Measurements from ENCODE around the gene CEL.
"Not testable (repeated sequence)": the region's sequence is repeated elsewhere in the genome, so short reads cannot be mapped to it uniquely, and the experiment has no call there.

The CEL gene

GRCh38 chr9:133037775-133038515 is 23.8 kb upstream of the CEL start:
- H3K4me3 Mint-ChIP-seq, result no peak overlapping the region
- H3K27me3 Mint-ChIP-seq, result no peaks in the 10 kb centered on the region
- H3K27ac Mint-ChIP-seq (ENCODE audit: low read depth), result no peak overlapping the region
- peaks cover 40% of the 10 kb centered on the region for H3K4me1 Mint-ChIP-seq
- DNase-seq (ENCODE audit: low spot score in 2 of 2), result no peak
- no peaks in the 10 kb centered on the region for H3K9me3 Mint-ChIP-seq
- ATAC-seq (replicated peaks; ENCODE audit: extremely low read depth, poor library complexity, severe bottlenecking), result no peak
- H3K36me3 Mint-ChIP-seq (ENCODE audit: insufficient read depth), result peaks cover 19% of the 10 kb centered on the region

GRCh38 chr9:133040892-133041479 is 20.8 kb upstream of the CEL start:
- not testable (repeated sequence) for H3K9me3 Mint-ChIP-seq; H3K4me3 Mint-ChIP-seq; ATAC-seq (replicated peaks; ENCODE audit: extremely low read depth, poor library complexity, severe bottlenecking); H3K27ac Mint-ChIP-seq (ENCODE audit: low read depth); DNase-seq (ENCODE audit: low spot score in 2 of 2); H3K27me3 Mint-ChIP-seq
- H3K36me3 Mint-ChIP-seq (ENCODE audit: insufficient read depth), result peaks cover 36% of the 10 kb centered on the region
- H3K4me1 Mint-ChIP-seq, result peaks cover 31% of the 10 kb centered on the region

- H3K36me3 Mint-ChIP-seq (ENCODE audit: insufficient read depth), result peaks cover 37% of the 10 kb centered on the region
- H3K4me1 Mint-ChIP-seq, result peaks cover 26% of the 10 kb centered on the region
- no peak overlapping the region for H3K27ac Mint-ChIP-seq (ENCODE audit: low read depth)
- H3K27me3 Mint-ChIP-seq, result no peaks in the 10 kb centered on the region
- H3K9me3 Mint-ChIP-seq, result no peaks in the 10 kb centered on the region
- ATAC-seq (replicated peaks; ENCODE audit: extremely low read depth, poor library complexity, severe bottlenecking) (no peak), DNase-seq (ENCODE audit: low spot score in 2 of 2) (no peak)
- no peak overlapping the region for H3K4me3 Mint-ChIP-seq
These were observed 19.8 kb upstream of the CEL start for GRCh38 chr9:133041958-133042357.

- DNase-seq (ENCODE audit: low spot score in 2 of 2), result no peak
- Mint-ChIP-seq H3K36me3 (ENCODE audit: insufficient read depth) (peaks cover 37% of the 10 kb centered on the region), H3K27me3 (no peaks in the 10 kb centered on the region), H3K9me3 (no peaks in the 10 kb centered on the region), H3K4me1 (peaks cover 21% of the 10 kb centered on the region), H3K4me3 (no peak overlapping the region), H3K27ac (ENCODE audit: low read depth) (no peak overlapping the region)
- ATAC-seq (replicated peaks; ENCODE audit: extremely low read depth, poor library complexity, severe bottlenecking), result no peak
These were observed 19.1 kb upstream of the CEL start for GRCh38 chr9:133042676-133043075.

- Mint-ChIP-seq H3K9me3 (no peaks in the 10 kb centered on the region), H3K27ac (ENCODE audit: low read depth) (no peak overlapping the region), H3K27me3 (no peaks in the 10 kb centered on the region), H3K36me3 (ENCODE audit: insufficient read depth) (peaks cover 37% of the 10 kb centered on the region), H3K4me3 (no peak overlapping the region), H3K4me1 (peaks cover 15% of the 10 kb centered on the region)
- DNase-seq (ENCODE audit: low spot score in 2 of 2), result no peak
- ATAC-seq (replicated peaks; ENCODE audit: extremely low read depth, poor library complexity, severe bottlenecking), result no peak
These were observed 18.2 kb upstream of the CEL start for GRCh38 chr9:133043449-133044035.

GRCh38 chr9:133044125-133044524 is 17.7 kb upstream of the CEL start:
- ATAC-seq (replicated peaks; ENCODE audit: extremely low read depth, poor library complexity, severe bottlenecking), result no peak
- DNase-seq (ENCODE audit: low spot score in 2 of 2), result no peak
- Mint-ChIP-seq H3K27me3 (no peaks in the 10 kb centered on the region), H3K9me3 (no peaks in the 10 kb centered on the region), H3K27ac (ENCODE audit: low read depth) (no peak overlapping the region), H3K36me3 (ENCODE audit: insufficient read depth) (peaks cover 35% of the 10 kb centered on the region), H3K4me3 (no peak overlapping the region), H3K4me1 (peaks cover 15% of the 10 kb centered on the region)

- no peak overlapping the region for H3K27ac Mint-ChIP-seq (ENCODE audit: low read depth)
- H3K4me3 Mint-ChIP-seq, result no peak overlapping the region
- H3K4me1 Mint-ChIP-seq, result peaks cover 14% of the 10 kb centered on the region
- no peak for ATAC-seq (replicated peaks; ENCODE audit: extremely low read depth, poor library complexity, severe bottlenecking)
- DNase-seq (ENCODE audit: low spot score in 2 of 2), result no peak
- no peaks in the 10 kb centered on the region for H3K27me3 Mint-ChIP-seq
- H3K36me3 Mint-ChIP-seq (ENCODE audit: insufficient read depth), result peaks cover 35% of the 10 kb centered on the region
- no peaks in the 10 kb centered on the region for H3K9me3 Mint-ChIP-seq
These were observed 17.1 kb upstream of the CEL start for GRCh38 chr9:133044661-133045060.

- Mint-ChIP-seq H3K4me3 (no peak overlapping the region), H3K27ac (ENCODE audit: low read depth) (no peak overlapping the region), H3K36me3 (ENCODE audit: insufficient read depth) (peaks cover 32% of the 10 kb centered on the region), H3K4me1 (peaks cover 9% of the 10 kb centered on the region), H3K9me3 (no peaks in the 10 kb centered on the region), H3K27me3 (no peaks in the 10 kb centered on the region)
- ATAC-seq (replicated peaks; ENCODE audit: extremely low read depth, poor library complexity, severe bottlenecking) (no peak), DNase-seq (ENCODE audit: low spot score in 2 of 2) (no peak)
These were observed 16.6 kb upstream of the CEL start for GRCh38 chr9:133045132-133045531.

- no peaks in the 10 kb centered on the region for H3K9me3 Mint-ChIP-seq
- H3K4me1 Mint-ChIP-seq, result peaks cover 4% of the 10 kb centered on the region
- H3K27ac Mint-ChIP-seq (ENCODE audit: low read depth), result no peak overlapping the region
- no peak overlapping the region for H3K4me3 Mint-ChIP-seq
- ATAC-seq (replicated peaks; ENCODE audit: extremely low read depth, poor library complexity, severe bottlenecking), result no peak
- DNase-seq (ENCODE audit: low spot score in 2 of 2), result no peak
- H3K27me3 Mint-ChIP-seq, result no peaks in the 10 kb centered on the region
- H3K36me3 Mint-ChIP-seq (ENCODE audit: insufficient read depth), result peaks cover 34% of the 10 kb centered on the region
These were observed 15.4 kb upstream of the CEL start for GRCh38 chr9:133046196-133046899.

GRCh38 chr9:133046900-133047295 is 14.9 kb upstream of the CEL start:
- Mint-ChIP-seq H3K9me3 (no peaks in the 10 kb centered on the region), H3K27ac (ENCODE audit: low read depth) (no peak overlapping the region), H3K36me3 (ENCODE audit: insufficient read depth) (peaks cover 29% of the 10 kb centered on the region), H3K4me1 (no peaks in the 10 kb centered on the region), H3K27me3 (no peaks in the 10 kb centered on the region), H3K4me3 (no peak overlapping the region)
- ATAC-seq (replicated peaks; ENCODE audit: extremely low read depth, poor library complexity, severe bottlenecking) (no peak), DNase-seq (ENCODE audit: low spot score in 2 of 2) (no peak)

GRCh38 chr9:133048595-133048994 is 13.2 kb upstream of the CEL start:
- Mint-ChIP-seq H3K27me3 (no peaks in the 10 kb centered on the region), H3K4me3 (no peak overlapping the region), H3K9me3 (no peaks in the 10 kb centered on the region), H3K4me1 (no peaks in the 10 kb centered on the region), H3K36me3 (ENCODE audit: insufficient read depth) (peaks cover 21% of the 10 kb centered on the region), H3K27ac (ENCODE audit: low read depth) (no peak overlapping the region)
- no peak for DNase-seq (ENCODE audit: low spot score in 2 of 2)
- ATAC-seq (replicated peaks; ENCODE audit: extremely low read depth, poor library complexity, severe bottlenecking), result no peak

- H3K4me3 Mint-ChIP-seq, result no peak overlapping the region
- no peak overlapping the region for H3K27ac Mint-ChIP-seq (ENCODE audit: low read depth)
- ATAC-seq (replicated peaks; ENCODE audit: extremely low read depth, poor library complexity, severe bottlenecking) (no peak), DNase-seq (ENCODE audit: low spot score in 2 of 2) (no peak)
- H3K4me1 Mint-ChIP-seq, result no peaks in the 10 kb centered on the region
- peaks cover 23% of the 10 kb centered on the region for H3K36me3 Mint-ChIP-seq (ENCODE audit: insufficient read depth)
- no peaks in the 10 kb centered on the region for H3K9me3 Mint-ChIP-seq
- no peaks in the 10 kb centered on the region for H3K27me3 Mint-ChIP-seq
These were observed 12.7 kb upstream of the CEL start for GRCh38 chr9:133049043-133049442.
